DND-41 (cell line): ENCODE data around the gene TSG101.

Source experiments
- CTCF ChIP-seq: IDR thresholded peaks from 2 replicates; pipeline ENCODE4 v1.5.1; 2012; ENCODE audit warnings: borderline replicate concordance, low read length, moderate library complexity, mild to moderate bottlenecking; ENCODE audit not compliant: poor library complexity, severe bottlenecking; ENCODE audit errors: extremely low read depth
- EZH2 ChIP-seq: IDR thresholded peaks from 3 replicates; pipeline ENCODE4 v1.6.1; 2012; ENCODE audit warnings: borderline replicate concordance, low read depth, mild to moderate bottlenecking, moderate library complexity, low read length, inconsistent platforms; ENCODE audit not compliant: severe bottlenecking

GRCh38 chr11:18533365-18533764, 6.6 kb upstream of the TSG101 start:
- TF ChIP-seq CTCF, result no peak
- TF ChIP-seq EZH2, result no peak
